Psoas muscle (tissue), 8 donors: ENCODE results near the gene IFITM1. TPM values are rescaled to one million over a fixed set of nuclear protein-coding genes. Genes with fewer than 3 reads are reported as not detected.
A peak's percentile ranks its signal among the peaks of the same experiment; 100 is the strongest.

ENCODE experiments used
- ATAC-seq, 4 donors: fragments of 200-7000 bp; cut with Tn5 transposase; one replicate each; pipeline ENCODE4 v1.9.1; 2020; ENCODE audit warnings: moderate library complexity in 3 of 4, mild to moderate bottlenecking in 2 of 4
- DNase-seq, 2 donors: peaks; one replicate each; pipeline ENCODE4 v3.0.0-alpha.2; 2020
- H3K27ac ChIP-seq: fragments of 200-600 bp; one replicate; pipeline ENCODE4 v1.8.0; 2022
- H3K27me3 ChIP-seq, 3 donors: fragments of 200-600 bp in 1 of 3; one replicate each; pipeline versions ENCODE4 v1.6.1 to v1.8.0; 2013 to 2022; ENCODE audit warnings: low read length in 2 of 3, mild to moderate bottlenecking in 2 of 3, moderate library complexity in 1 of 3; ENCODE audit not compliant: insufficient read depth in 3 of 3
- H3K36me3 ChIP-seq, 2 donors: fragments of 200-600 bp in 1 of 2; one replicate each; pipeline versions ENCODE4 v1.6.1 to v1.8.0; 2013 to 2022; ENCODE audit warnings: low read depth in 1 of 2, mild to moderate bottlenecking in 1 of 2, moderate library complexity in 1 of 2; ENCODE audit not compliant: insufficient read depth in 1 of 2
- H3K4me1 ChIP-seq: fragments of 200-600 bp; one replicate; pipeline ENCODE4 v1.8.0; 2022
- H3K4me3 ChIP-seq: fragments of 200-600 bp; one replicate; pipeline ENCODE4 v1.8.0; 2022; ENCODE audit warnings: mild to moderate bottlenecking
- H3K9me3 ChIP-seq: fragments of 200-600 bp; one replicate; pipeline ENCODE4 v1.8.0; 2022
- WGBS, 3 donors: extraction: QIAGEN DNeasy Blood & Tissue Kit; methylation state at CpG; one replicate each; pipeline versions ENCODE4 v1.1.6 to v1.1.7; 2013; 5-methylcytosine and 5-hydroxymethylcytosine counted together
- intact Hi-C, 2 donors: fragments of 100-400 bp; cut with DNase I; formaldehyde crosslinking; loops; one replicate each; pipeline versions ENCODE4 v1.11.0 to v1.14.2; 2022
- polyA plus RNA-seq, 3 donors: library from polyadenylated mRNA; stranded (reverse); fragments of 200-250 nt; gene quantifications; one replicate each; pipeline ENCODE4 v1.2.3, GENCODE V29; 2013
- total RNA-seq, 4 donors: library from RNA; stranded (reverse); fragmentation: NEBNext Ultra II Directional in 2 of 4; extraction: Animal tissue kit (Norgen Biotek cat#: 25700) in 2 of 4; gene quantifications; one replicate each; pipeline versions ENCODE4 v1.2.1 to v1.2.4, GENCODE V29; 2021 to 2023
- TF ChIP-seq, protein P1 (sequence below): fragments of 200-600 bp; IDR thresholded peaks from one replicate; pipeline ENCODE4 v1.8.0; 2022; ENCODE audit warnings: antibody characterized with exemption
- donor health status: healthy with polysubstance abuse.
- donor health status: DM: no; HTN: no; CAD: no; lungs with moderate emphysema.
- donor health status: Bipolar disorder and iron deficiency.
- donor health status: healthy.
- donor health status: DM: yes; HTN: yes; CAD: no.
- donor health status: DM: no; HTN: no; CAD: no.
- donor health status: DM: no; HTN: no; CAD: no.
- donor health status: DM: yes; HTN: yes; CAD: no.

The IFITM1 gene
- total and polyA plus RNA-seq, 7 donors = 39.7 to 107 (median 69.7) TPM

DNA sequence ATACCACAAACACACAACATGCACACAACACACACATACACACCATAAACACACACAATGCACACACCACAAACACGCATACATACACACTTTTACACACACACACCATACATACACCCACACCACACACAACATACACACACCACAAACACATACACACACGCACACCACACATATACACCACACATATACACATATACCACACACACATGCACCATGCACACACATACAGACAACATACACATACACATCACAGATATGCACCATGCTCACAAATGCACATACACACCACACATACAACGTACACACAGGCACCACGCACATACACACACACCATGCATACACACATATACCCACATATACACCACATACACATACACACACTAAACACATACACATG is 43.7 kb downstream of the IFITM1 start:
- Histone ChIP-seq H3K27me3 (peaks cover 0 to 18% (median 3%) of the 10 kb centered on the region in 3 donors), H3K36me3 (no peaks in the 10 kb centered on the region), H3K27ac (no peak overlapping the region), H3K4me3 (no peak overlapping the region), H3K9me3 (no peaks in the 10 kb centered on the region), H3K4me1 (peaks cover 23% of the 10 kb centered on the region)
- 91 to 95% (median 93%) methylated on average over 4 of the region's 4 CpGs for WGBS, 3 donors
- ATAC-seq = no peak
- no peak for DNase-seq
- intact Hi-C loops = no loop called here
- TF ChIP-seq, protein P1, sequence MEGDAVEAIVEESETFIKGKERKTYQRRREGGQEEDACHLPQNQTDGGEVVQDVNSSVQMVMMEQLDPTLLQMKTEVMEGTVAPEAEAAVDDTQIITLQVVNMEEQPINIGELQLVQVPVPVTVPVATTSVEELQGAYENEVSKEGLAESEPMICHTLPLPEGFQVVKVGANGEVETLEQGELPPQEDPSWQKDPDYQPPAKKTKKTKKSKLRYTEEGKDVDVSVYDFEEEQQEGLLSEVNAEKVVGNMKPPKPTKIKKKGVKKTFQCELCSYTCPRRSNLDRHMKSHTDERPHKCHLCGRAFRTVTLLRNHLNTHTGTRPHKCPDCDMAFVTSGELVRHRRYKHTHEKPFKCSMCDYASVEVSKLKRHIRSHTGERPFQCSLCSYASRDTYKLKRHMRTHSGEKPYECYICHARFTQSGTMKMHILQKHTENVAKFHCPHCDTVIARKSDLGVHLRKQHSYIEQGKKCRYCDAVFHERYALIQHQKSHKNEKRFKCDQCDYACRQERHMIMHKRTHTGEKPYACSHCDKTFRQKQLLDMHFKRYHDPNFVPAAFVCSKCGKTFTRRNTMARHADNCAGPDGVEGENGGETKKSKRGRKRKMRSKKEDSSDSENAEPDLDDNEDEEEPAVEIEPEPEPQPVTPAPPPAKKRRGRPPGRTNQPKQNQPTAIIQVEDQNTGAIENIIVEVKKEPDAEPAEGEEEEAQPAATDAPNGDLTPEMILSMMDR = no peak

DNA sequence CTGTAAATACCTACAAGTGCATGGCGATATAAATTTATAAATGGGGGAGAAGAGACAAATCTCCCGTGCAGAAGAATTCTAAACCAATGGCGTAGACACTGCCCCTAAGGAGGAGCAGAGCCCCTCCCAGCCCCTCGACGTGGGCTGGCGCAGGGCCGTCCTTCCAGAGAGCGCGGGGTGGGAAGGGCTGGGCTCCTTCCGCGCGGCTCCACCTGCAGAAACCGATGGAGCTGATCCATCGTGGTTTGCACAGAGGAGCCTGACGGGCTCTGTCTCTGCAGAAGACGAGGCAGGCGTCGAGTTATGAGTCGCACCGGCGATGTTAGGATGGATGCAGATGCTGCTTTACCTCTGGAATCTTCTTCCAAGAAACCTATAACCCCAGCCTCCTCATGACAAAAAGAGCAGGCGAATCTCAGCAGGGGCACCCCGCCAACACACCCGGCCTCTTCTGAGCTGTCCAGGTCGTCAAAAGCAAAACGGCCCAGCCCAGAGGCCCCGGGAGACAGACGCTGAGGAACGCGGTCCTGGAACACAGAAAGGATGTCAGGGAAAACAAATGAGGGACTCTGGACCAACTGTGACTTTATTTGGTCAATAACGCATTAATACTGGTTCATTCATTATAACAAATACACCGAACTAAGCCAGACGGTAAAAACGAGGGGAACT is 44.4 kb downstream of the IFITM1 start:
- H3K27me3 ChIP-seq = peaks cover 0 to 18% (median 3%) of the 10 kb centered on the region in 3 donors
- peaks cover 16% of the 10 kb centered on the region for H3K4me1 ChIP-seq
- H3K36me3 ChIP-seq = no peaks in the 10 kb centered on the region
- 25 to 57% (median 48%) methylated on average over 34 of the region's 34 CpGs for WGBS, 3 donors
- no peak overlapping the region for H3K27ac ChIP-seq
- no peaks in the 10 kb centered on the region for H3K9me3 ChIP-seq
- no peak overlapping the region for H3K4me3 ChIP-seq
- TF ChIP-seq, protein P1 = no peak
- ATAC-seq = no peak
- DNase-seq = no peak
- intact Hi-C loops = no loop called here

DNA sequence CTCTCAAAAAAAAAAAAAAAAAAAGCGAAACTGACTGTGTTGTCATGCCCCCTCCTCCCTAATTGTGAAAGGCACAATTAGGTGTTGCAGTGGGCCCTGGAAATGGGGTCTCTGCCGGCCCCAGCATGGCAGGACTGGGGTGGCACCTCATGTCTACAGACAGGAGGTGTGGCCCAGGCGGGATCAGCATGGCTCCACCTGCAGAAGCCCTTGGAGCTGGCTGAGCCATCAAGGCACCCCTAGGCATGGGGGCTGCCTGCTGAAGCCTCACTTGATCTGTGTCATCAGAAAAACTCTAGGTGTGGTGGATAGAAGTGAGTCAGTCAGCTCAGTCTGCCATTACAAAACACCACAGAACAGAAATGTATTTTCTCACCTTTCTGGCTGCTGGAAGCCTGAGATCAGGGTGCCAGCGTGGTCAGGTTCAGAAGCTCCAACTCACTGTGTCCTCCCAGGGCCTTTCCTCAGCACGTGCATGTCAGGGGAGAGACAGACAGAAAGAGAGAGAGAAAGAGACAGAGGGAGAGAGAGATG is 45.4 kb downstream of the IFITM1 start:
- 69 to 76% (median 72%) methylated on average over 5 of the region's 5 CpGs for WGBS, 3 donors
- DNase-seq = no peak
- Histone ChIP-seq H3K4me3 (no peak overlapping the region), H3K4me1 (peaks cover 8% of the 10 kb centered on the region), H3K27me3 (peaks cover 0 to 22% (median 6%) of the 10 kb centered on the region in 3 donors), H3K27ac (no peak overlapping the region), H3K9me3 (no peaks in the 10 kb centered on the region), H3K36me3 (no peaks in the 10 kb centered on the region)
- intact Hi-C loops = no loop called here
- TF ChIP-seq, protein P1 = no peak
- no peak for ATAC-seq

DNA sequence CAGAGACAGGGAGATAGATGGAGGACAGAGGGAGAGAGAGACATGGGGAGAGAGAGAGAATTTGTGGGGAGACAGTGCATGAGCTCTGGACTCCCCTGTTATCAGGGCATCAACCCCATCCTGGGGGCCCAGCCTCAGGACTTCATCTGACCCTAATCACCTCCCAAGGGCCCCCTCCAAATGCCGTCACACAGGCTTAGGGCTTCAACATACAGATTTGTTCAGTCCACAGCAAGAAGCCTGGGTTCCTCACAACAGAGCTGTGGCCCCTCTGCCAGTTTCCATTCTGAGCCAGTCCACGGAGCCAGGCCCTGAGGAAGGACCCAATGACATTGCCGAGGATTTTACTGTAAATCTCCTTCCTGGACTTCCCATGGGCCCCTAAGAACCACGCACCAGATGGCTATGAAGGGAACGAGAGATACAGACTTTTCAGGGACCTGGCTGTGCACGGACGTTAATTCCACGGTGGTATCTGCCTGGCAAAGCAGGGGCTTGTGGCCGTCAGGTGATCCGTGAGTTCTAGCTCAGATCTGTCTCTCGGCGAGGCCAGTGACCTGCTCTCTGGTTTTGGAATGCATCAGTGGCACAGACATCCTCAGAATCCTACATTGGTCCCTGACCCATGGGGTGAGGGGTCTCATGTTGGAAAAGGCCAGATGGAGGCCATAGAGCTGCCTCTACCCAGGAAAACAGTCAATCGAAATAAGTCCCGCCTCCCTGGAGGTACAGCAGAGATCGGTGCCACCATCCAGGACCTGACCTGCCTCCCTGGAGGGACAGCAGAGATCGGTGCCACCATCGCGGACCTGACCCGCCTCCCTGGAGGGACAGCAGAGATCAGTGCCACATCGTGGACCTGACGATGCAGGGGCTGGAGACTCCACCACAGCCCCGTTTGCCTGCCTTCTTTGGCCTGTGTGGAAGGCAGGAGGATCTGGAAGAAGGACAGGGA is 46.8 kb downstream of the IFITM1 start:
- H3K27ac ChIP-seq = no peak overlapping the region
- intact Hi-C loops = loop anchor here (2.0 to 5.0 kb wide), 2 partner anchors 56 to 63 kb away; partner anchors contain the start of gene IFITM5 (in 1 of the 2)

More for the DNA sequence above, 46.8 kb downstream of the IFITM1 start:
- DNase-seq (no peak), ATAC-seq (peak in 1 of 4 donors; percentile 44)
- H3K36me3 ChIP-seq = no peaks in the 10 kb centered on the region
- peaks cover 2% of the 10 kb centered on the region for H3K4me1 ChIP-seq
- H3K27me3 ChIP-seq = peaks cover 0 to 35% (median 12%) of the 10 kb centered on the region in 3 donors
- 73 to 84% (median 77%) methylated on average over 22 of the region's 22 CpGs for WGBS, 3 donors
- TF ChIP-seq, protein P1 = no peak
- H3K4me3 ChIP-seq = no peak overlapping the region
- no peaks in the 10 kb centered on the region for H3K9me3 ChIP-seq
